HG03457 (cell line): Measurements from ENCODE around the gene NHSL2.
"Not testable (repeated sequence)": the region's sequence is repeated elsewhere in the genome, so short reads cannot be mapped to it uniquely, and the experiment has no call there.

Source experiments
- ATAC-seq: cut with Tn5 transposase; IDR thresholded peaks from one replicate; pipeline ENCODE4 v1.9.1; 2021; ENCODE audit warnings: moderate number of reproducible peaks; ENCODE audit not compliant: unreplicated experiment

Gene NHSL2

GRCh38 chrX:72038868-72039267 lies 128.2 kb downstream of the NHSL2 start:
- no peak for ATAC-seq

- no peak for ATAC-seq
Measured at GRCh38 chrX:72040506-72040905, 129.9 kb downstream of the NHSL2 start.

GRCh38 chrX:72041176-72041575 lies 130.5 kb downstream of the NHSL2 start:
- ATAC-seq, result no peak

GRCh38 chrX:72041871-72042851 lies 131.5 kb downstream of the NHSL2 start:
- ATAC-seq, result no peak

GRCh38 chrX:72042852-72043248 lies 132.2 kb downstream of the NHSL2 start:
- ATAC-seq, result no peak

GRCh38 chrX:72043636-72044035 lies 133.0 kb downstream of the NHSL2 start:
- no peak for ATAC-seq

GRCh38 chrX:72045141-72045540 lies 134.5 kb downstream of the NHSL2 start:
- ATAC-seq, result no peak

- no peak for ATAC-seq
Measured at GRCh38 chrX:72045552-72046277, 135.1 kb downstream of the NHSL2 start.

GRCh38 chrX:72046447-72046846 lies 135.8 kb downstream of the NHSL2 start:
- ATAC-seq, result no peak

- ATAC-seq, result no peak
Measured at GRCh38 chrX:72048510-72049455, 138.1 kb downstream of the NHSL2 start.

GRCh38 chrX:72050011-72050410 lies 139.4 kb downstream of the NHSL2 start:
- ATAC-seq, result no peak

GRCh38 chrX:72051589-72051988 lies 140.9 kb downstream of the NHSL2 start:
- ATAC-seq, result no peak

GRCh38 chrX:72052415-72053090 lies 141.9 kb downstream of the NHSL2 start:
- no peak for ATAC-seq

- no peak for ATAC-seq
Measured at GRCh38 chrX:72053508-72053907, 142.9 kb downstream of the NHSL2 start.

GRCh38 chrX:72054779-72055489 lies 144.3 kb downstream of the NHSL2 start:
- no peak for ATAC-seq

- no peak for ATAC-seq
Measured at GRCh38 chrX:72057331-72057730, 146.7 kb downstream of the NHSL2 start.

- ATAC-seq, result no peak
Measured at GRCh38 chrX:72057849-72058248, 147.2 kb downstream of the NHSL2 start.

GRCh38 chrX:72058346-72058745 lies 147.7 kb downstream of the NHSL2 start:
- not testable (repeated sequence) for ATAC-seq

GRCh38 chrX:72060196-72060920 lies 149.7 kb downstream of the NHSL2 start:
- no peak for ATAC-seq
